ENCODE data around the gene ZP2. TPM values are rescaled to one million over a fixed set of nuclear protein-coding genes. Genes with fewer than 3 reads are reported as not detected.
"Not testable (repeated sequence)": the region's sequence is repeated elsewhere in the genome, so short reads cannot be mapped to it uniquely, and the experiment has no call there.

Gene ZP2
- total RNA-seq = not detected in 2 replicates
- not detected in 2 replicates for polyA plus RNA-seq

- no peaks in the 10 kb centered on the region for H3K27me3 ChIP-seq
- H3K4me3 ChIP-seq = no peak within 1 kb of the TSS
- no peak for DNase-seq (ENCODE audit: low read depth in 1 of 2, low spot score in 1 of 2)
- no peaks in the 10 kb centered on the region for H3K36me3 ChIP-seq
- H3K9me3 ChIP-seq (ENCODE audit: low read depth) = no peaks in the 10 kb centered on the region
- no peaks in the 10 kb centered on the region for H3K4me1 ChIP-seq (ENCODE audit: low read depth)
- H3K27ac ChIP-seq = no peak within 1 kb of the TSS
- TF ChIP-seq CTCF (IDR thresholded peaks at IDR 0.05; ENCODE audit: low read depth, low read length) = no peak
Observed at GRCh38 chr16:21211486-21211885, at the start of gene ZP2. TSS of gene ZP2 (minus strand) at chr16:21211574. CDS start at chr16:21211547, 27 bp downstream.

DNA sequence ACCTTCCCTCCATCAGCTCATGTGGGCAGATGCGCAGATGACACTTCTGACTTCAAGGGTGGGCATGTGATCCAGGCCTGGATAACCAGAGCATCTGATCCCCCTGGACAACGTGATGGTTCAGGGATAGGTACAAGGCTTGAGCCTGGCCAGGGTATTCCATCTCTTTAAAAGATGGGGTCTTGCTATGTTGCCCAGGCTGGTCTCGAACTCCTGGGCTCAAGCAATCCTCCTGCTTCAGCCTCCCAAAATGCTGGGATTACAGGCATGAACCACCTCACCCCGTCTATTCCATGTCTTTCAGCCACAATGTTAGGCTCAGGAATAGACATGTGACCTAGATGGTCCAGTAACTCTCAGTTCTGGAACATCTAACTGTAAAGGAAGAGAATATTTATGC is 45.9 kb upstream of the ZP2 start:
- DNase-seq (ENCODE audit: low read depth in 1 of 2, low spot score in 1 of 2) = no peak
- no peak overlapping the region for H3K27ac ChIP-seq
- no peaks in the 10 kb centered on the region for H3K27me3 ChIP-seq
- H3K36me3 ChIP-seq = no peaks in the 10 kb centered on the region
- H3K4me3 ChIP-seq = no peak overlapping the region
- H3K4me1 ChIP-seq (ENCODE audit: low read depth) = no peaks in the 10 kb centered on the region
- H3K9me3 ChIP-seq (ENCODE audit: low read depth) = no peaks in the 10 kb centered on the region
- TF ChIP-seq CTCF (IDR thresholded peaks at IDR 0.05; ENCODE audit: low read depth, low read length) = no peak

GRCh38 chr16:21256636-21257035 is 45.3 kb upstream of the ZP2 start:
- H3K4me1 ChIP-seq (ENCODE audit: low read depth) = no peaks in the 10 kb centered on the region
- H3K36me3 ChIP-seq = no peaks in the 10 kb centered on the region
- no peak overlapping the region for H3K27ac ChIP-seq
- TF ChIP-seq CTCF (IDR thresholded peaks at IDR 0.05; ENCODE audit: low read depth, low read length) = no peak
- H3K27me3 ChIP-seq = no peaks in the 10 kb centered on the region
- no peak for DNase-seq (ENCODE audit: low read depth in 1 of 2, low spot score in 1 of 2)
- no peak overlapping the region for H3K4me3 ChIP-seq
- no peaks in the 10 kb centered on the region for H3K9me3 ChIP-seq (ENCODE audit: low read depth)

DNA sequence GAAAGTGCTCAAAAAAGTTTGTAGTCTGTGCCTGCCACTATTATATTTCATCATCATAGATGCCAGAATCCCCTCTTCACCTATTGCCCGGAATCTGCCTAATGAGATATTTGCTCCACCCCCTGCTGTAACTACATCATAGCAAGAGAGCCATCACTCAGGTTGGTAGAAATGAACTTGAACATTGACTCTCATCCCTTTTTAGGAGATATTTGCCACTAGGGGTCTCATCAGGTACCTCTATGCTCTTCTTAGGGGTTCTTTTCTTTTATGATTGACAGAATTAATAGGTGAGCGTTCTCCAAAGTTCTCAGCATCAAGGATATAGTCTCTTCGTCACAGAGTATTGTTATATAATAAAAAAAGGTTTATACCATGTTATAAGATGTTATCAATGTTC is 42.1 kb upstream of the ZP2 start:
- Histone ChIP-seq H3K4me1 (ENCODE audit: low read depth) (no peaks in the 10 kb centered on the region), H3K4me3 (no peak overlapping the region), H3K36me3 (no peaks in the 10 kb centered on the region), H3K9me3 (ENCODE audit: low read depth) (no peaks in the 10 kb centered on the region), H3K27ac (no peak overlapping the region), H3K27me3 (no peaks in the 10 kb centered on the region)
- DNase-seq (ENCODE audit: low read depth in 1 of 2, low spot score in 1 of 2) = no peak
- no peak for TF ChIP-seq CTCF (IDR thresholded peaks at IDR 0.05; ENCODE audit: low read depth, low read length)

DNA sequence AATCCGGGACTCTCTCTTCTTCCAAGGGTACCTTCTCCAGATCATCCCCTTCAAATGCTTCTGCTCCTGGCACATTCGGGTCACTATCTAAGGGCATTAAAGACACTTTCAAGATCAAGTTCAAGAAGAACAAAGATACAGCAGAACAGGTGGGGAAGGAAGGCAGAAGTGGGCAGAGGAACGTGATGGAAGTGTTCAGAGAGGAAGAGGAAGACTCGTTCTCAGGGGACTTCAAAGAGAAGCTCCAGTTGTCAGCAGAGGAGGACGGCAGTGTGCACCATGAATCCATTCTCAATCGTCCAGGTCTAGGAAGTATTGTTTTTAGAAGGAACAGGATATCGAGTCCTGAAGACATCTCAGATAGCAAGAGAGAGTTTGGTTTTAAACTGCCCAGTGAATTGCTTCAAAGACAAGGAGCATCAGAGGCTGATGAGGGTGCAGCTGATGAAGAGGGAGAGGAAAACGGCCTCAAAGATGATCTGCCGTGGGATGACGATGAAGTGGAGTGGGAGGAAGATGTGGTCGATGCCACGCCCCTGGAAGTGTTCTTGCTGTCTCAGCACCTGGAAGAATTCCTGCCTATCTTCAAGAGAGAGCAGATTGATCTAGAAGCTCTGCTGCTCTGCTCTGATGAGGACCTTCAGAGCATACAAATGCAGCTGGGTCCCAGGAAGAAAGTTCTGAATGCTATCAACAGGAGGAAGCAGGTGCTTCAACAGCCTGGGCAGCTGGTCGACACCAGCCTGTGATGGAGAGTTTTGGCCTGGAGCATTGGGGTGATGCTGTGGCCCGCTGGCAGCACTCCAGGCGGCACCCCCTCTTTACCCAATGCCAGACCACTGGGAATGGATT is 38.9 kb upstream of the ZP2 start:
- H3K27me3 ChIP-seq = no peaks in the 10 kb centered on the region
- no peaks in the 10 kb centered on the region for H3K36me3 ChIP-seq
- no peak overlapping the region for H3K27ac ChIP-seq
- no peaks in the 10 kb centered on the region for H3K4me1 ChIP-seq (ENCODE audit: low read depth)
- no peaks in the 10 kb centered on the region for H3K9me3 ChIP-seq (ENCODE audit: low read depth)
- TF ChIP-seq CTCF (IDR thresholded peaks at IDR 0.05; ENCODE audit: low read depth, low read length) = no peak
- DNase-seq (ENCODE audit: low read depth in 1 of 2, low spot score in 1 of 2) = no peak
- no peak overlapping the region for H3K4me3 ChIP-seq

DNA sequence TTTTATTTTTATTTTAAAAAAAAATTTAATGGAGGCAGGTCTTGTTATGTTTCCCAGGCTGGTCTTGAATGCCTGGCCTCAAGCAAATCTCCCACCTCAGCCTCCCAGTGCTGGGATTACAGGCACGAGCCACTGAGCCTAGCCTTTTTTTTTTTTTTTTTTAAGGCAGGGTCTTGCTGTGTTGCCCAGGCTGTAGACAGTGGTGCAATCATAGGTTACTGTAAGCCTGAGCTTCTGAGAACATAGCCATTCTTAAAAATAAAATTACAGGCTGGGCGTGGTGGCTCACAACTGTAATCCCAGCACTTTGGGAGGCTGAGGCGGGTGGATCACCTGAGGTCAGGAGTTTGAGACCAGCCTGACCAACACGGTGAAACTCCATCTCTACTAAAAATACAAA is 36.8 kb upstream of the ZP2 start:
- H3K9me3 ChIP-seq (ENCODE audit: low read depth); H3K4me1 ChIP-seq (ENCODE audit: low read depth); DNase-seq (ENCODE audit: low read depth in 1 of 2, low spot score in 1 of 2); H3K27me3 ChIP-seq; H3K4me3 ChIP-seq; H3K36me3 ChIP-seq; H3K27ac ChIP-seq: not testable (repeated sequence)
